GM21423 (cell line): ENCODE data around the gene NMRAL1.

ENCODE experiments used
- ATAC-seq: cut with Tn5 transposase; IDR thresholded peaks from one replicate; pipeline ENCODE4 v1.9.1; 2021; ENCODE audit warnings: mild to moderate bottlenecking, moderate library complexity; ENCODE audit not compliant: unreplicated experiment

The NMRAL1 gene

DNA sequence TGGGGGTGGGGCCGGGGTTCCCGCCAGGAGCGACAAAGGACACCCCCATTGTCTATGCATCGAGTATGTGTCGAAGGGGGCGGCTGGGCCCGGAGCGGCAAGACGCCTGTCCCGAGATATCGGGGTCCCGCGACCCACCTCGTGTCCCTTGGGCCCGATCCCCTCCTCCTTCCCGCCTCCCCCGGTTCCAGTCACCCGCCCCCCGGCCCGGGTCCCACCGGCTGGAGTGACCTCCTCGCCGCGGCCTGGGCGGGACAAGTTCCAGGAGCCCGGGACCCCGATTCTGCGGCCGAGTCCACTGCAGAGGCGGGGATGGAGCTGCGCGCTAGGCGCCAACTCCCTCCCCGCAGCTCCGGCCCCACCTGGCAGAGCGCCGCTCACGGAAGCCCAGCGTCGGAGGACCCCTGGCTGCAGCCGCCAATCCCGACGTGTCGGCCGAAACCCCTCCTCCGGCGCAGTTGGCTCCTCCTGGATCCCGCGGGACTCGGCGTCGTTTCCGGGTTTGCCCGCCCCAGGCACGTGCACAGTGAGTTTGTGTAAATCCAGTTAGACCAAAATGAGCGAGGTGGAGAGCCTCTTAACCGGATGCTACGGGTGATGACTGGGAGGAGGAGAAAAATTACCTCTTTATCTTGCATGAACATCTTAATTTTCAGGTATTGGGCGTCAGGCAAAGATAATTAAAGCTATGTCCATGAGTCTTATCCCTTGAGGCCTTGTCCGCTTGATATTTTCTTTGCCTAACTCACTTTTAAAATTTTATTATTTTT, at the start of gene NMRAL1:
TSS of gene NMRAL1 (minus strand) at position 434 of the 770 bp plus-strand sequence. CDS start 493 bp downstream, outside the sequence.
- ATAC-seq: peak; percentile 52

DNA sequence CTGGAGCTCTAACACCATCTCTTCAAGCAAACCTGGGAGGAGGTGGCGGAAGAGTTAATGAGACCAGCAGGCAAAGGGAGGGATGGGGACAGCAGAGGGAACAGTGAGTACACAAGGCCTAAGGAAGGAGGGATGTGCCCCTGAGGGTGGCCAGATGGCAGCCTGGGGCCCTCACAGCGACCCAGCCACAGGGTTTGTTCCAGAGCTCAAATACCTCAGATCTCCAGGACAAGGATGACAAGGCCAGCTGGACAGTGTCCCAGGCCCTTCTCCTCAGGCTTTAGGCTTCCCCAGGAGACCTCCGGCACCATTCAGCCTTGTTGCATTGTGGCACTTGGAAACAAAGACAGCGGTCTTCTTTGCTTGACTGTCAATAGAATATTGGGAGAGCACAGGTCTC, 49.3 kb upstream of the NMRAL1 start:
- ATAC-seq: no peak

GRCh38 chr16:4522051-4522581, 47.7 kb upstream of the NMRAL1 start:
- no peak for ATAC-seq

GRCh38 chr16:4520913-4521312, 46.5 kb upstream of the NMRAL1 start:
- ATAC-seq: no peak

DNA sequence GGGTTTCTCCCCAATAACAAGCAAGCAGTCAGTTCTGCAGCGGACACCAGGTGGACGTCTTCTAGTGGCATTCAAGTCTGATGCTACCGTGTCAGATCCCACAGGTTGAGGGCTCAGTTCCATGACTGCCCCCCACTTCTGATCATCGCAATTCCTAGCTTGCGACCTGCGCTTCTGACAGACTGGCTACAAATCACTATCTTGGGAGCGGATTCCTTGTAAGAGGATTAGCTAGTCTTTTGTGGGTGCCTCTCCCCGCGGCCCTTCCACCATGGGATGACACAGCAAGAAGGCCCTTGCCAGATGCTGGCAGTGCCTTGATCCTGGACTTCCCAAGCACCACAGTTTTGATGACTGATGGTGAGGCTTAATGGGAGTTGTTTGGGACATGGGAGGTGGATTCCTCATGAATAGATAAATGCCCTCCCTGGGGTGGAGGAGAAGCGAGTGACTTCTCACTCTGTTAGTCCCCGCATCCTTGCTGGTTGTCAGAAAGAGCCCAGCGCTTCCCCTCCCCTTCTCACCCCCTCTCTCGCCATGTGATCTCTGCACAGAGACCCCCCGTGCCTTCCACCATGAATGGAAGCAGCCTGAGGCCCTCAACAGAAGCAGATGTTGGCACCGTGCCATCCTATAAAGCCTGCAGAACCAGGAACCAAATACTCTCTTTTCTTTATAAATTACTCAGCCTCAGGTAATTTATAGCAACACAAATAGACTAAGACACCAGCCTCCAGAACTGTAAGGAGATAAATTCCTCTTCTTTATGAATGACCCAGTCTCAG, 45.0 kb upstream of the NMRAL1 start:
- no peak for ATAC-seq

DNA sequence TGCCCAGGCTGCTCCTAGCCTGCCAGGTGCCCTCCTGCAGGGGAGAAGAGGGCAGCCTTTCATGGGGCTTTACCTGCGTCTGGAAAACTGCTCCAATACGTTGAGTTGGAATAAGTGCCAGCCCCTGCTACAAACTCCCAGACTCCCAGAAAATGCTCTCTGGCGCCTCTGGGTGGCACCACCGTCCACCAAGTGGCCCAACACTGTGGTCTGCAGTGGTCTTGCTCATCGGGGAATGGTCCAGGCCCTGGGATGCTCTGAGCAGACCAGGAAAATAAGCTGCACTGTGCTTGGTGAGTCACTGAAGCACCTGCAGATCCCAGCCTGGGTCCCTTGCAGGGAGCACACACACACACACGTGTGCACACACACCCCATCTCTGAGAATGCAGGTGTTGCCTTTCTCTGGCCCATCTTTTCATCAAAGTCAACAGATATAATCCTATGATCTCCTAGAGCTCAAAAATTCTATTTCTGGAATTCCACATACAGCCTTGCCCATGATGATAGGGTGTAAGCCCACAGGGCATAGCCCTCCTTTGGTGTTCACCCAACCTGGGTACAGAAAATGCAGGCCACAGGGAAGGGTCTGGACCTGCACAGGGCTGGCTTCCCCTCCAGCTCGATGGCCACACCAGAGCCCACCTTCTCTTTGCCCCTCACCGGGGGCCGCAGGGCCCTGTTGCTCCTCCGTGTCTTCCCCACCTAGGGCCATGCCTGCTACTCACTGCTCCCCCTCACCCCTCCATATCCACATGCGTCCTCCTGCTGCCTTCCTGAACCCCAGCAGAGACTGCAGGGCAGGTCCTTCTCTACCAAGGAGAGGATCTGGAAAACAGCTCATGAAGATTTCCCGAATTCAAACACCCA, 43.6 kb upstream of the NMRAL1 start:
- no peak for ATAC-seq

- no peak for ATAC-seq
These were observed 41.3 kb upstream of the NMRAL1 start for GRCh38 chr16:4515611-4516233.

GRCh38 chr16:4514606-4515005, 40.2 kb upstream of the NMRAL1 start:
- no peak for ATAC-seq

DNA sequence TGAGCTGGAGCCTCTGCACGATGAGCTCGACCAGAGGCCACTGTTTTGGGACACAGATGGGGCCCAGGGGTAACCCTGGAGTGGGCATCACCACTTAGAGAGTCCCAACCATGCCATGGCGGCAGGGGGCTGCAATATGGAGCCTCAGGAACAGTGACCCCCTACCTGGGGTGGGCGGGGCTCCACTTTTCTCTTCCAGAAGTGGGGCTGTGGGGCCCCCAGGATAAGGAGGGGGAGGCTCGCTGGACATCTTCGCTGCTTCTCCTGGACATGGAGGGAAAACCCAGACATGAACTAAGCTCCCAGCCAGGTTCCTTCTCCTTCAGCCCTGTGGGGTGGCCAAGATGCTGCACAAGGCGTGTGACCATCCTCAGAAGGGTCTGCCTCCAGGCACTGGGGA, 39.5 kb upstream of the NMRAL1 start:
- ATAC-seq: no peak

GRCh38 chr16:4513086-4513860, 38.8 kb upstream of the NMRAL1 start:
- no peak for ATAC-seq

DNA sequence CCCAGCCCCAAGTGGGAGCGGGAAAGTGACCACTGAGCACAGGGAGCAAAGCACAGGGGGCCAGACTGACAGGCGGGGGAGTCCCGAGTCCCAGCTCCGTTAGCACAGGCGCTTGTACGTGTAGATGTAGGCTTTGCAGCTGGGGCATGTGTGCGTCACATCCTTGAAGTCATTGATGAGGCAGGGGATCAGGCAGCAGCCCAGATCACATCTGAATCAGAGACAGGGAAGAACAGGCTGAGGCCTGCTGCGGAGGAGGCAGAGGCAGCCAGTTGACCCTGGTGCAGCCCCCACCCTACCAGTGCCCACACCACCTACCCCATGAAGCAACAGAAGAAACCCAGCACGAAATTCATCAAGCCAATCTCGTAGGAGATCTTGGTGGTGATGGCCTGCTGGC, 38.0 kb upstream of the NMRAL1 start:
- ATAC-seq: no peak

DNA sequence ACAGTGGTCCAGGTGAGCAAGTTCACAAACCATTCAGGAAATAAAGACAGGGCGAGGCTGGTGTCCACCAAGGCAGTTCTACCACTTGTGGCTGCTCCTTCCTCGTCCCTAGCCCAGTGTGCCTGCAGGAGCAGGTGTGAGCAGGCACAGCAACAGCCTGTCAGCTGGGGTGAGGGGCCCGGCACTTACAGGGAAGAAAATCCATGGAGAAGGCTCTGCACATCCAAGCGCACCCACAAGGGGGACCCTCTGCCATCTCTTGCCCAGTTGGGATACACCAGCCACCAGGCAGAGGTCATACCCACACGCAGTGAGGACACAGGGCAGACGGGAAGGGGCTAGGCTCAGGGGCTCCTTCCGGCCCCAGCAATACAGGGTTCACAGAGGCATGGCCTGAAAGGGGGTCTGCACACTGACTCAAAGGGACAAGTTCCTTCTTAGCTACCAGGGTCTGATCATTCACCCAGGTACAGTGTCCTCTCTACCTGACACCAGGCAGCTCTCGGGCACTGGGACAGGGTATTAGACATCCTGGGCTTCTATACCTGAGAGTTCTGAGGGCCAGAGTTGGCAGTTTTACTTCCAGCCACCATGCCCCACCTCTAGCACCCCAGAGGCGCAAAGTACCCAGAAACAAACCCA, 37.1 kb upstream of the NMRAL1 start:
- ATAC-seq: no peak

DNA sequence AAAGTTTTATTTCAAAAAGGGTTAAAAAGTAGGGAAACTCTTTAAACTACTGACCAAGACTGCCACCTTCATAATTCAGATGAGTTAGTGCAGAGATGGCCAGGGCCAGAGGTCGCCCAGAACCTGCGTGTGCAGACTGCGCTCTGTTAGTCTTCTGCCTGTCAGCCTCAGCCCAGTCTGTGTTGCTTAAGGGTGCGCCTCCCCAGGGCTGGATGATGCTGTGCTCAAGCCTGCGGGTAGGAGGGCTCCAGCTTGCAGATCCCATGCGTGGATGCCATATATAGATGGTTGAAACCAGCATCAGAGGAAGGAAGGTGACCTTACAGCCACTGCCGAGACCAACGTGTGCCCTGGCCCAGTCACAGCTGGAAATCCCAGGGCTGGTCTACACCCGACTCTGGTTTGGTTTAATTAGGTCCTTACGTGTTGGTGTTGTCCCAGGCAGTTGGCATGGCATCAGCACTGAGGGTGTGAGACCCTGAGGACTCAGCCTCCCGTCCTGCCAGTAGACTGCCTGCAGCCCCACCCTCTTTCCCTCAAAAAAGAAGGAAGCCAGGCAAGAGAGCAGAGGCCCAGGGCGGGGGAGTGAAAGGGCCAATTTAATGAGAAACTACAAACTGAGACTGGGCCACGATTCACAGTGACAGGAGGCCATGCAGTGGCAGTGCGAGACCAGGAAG, 36.5 kb upstream of the NMRAL1 start:
- ATAC-seq: no peak

DNA sequence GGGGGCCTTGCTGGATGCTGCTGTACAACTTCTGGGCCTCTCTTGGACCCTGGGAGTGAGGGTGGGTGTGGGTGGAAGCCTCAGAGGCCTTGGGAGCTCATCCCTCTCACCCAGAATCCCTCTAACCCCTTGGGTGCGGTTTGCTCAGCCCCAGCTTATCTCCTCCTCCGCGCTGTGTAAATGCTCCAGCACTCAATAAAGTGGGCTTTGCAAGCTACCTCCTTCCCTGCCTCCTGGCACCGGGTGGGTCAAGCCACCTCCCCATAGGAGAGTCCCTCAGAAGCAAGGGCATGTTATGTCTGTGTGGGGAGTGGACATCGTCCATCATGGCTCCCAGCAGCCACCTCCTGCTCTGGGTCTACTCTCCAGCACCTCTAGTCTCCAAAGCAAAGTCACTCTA, 35.7 kb upstream of the NMRAL1 start:
- ATAC-seq: no peak

- ATAC-seq: no peak
These were observed 35.0 kb upstream of the NMRAL1 start for GRCh38 chr16:4509420-4509819.

GRCh38 chr16:4508806-4509205, 34.4 kb upstream of the NMRAL1 start:
- no peak for ATAC-seq

DNA sequence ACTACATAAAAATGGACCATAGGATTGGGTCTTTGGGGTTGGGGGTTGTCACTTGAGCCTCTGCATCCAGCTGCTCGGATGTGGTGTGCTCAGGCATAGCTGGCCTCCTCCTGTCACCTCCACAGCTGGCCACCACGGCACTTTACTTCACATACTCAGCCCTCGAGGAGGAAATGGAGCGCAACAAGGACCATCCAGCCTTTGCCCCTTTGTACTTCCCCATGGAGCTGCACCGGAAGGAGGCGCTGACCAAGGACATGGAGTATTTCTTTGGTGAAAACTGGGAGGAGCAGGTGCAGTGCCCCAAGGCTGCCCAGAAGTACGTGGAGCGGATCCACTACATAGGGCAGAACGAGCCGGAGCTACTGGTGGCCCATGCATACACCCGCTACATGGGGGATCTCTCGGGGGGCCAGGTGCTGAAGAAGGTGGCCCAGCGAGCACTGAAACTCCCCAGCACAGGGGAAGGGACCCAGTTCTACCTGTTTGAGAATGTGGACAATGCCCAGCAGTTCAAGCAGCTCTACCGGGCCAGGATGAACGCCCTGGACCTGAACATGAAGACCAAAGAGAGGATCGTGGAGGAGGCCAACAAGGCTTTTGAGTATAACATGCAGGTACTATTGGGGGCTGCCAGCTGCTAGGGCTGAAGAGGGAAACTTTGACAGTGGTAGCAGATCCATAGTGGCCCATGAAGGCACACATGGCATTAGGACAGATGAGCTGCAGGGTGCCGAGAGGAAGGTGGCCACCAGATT, 33.3 kb upstream of the NMRAL1 start:
- ATAC-seq: no peak

- no peak for ATAC-seq
These were observed 32.0 kb upstream of the NMRAL1 start for GRCh38 chr16:4506450-4506849.
